Activated CD4-positive, alpha-beta T cell treated with anti-CD3 and anti-CD28 coated beads, Interleukin-2, amount 50 U/mL, for 4 hours (primary cell): ENCODE data around the gene KCNN3.

Experiments
- DNase-seq, 2 experiments: peaks; one replicate each; pipeline ENCODE4 v3.0.0-alpha.2; 2020

The KCNN3 gene

GRCh38 chr1:154859786-154860155 is 10.3 kb downstream of the KCNN3 start:
- no peak for DNase-seq

- DNase-seq, result no peak
Observed at GRCh38 chr1:154859151-154859785, 10.8 kb downstream of the KCNN3 start.

- DNase-seq, result no peak
Observed at GRCh38 chr1:154857441-154858215, 12.5 kb downstream of the KCNN3 start.

GRCh38 chr1:154857022-154857421 is 13.1 kb downstream of the KCNN3 start:
- DNase-seq, result no peak

GRCh38 chr1:154856544-154856943 is 13.5 kb downstream of the KCNN3 start:
- no peak for DNase-seq

- no peak for DNase-seq
Observed at GRCh38 chr1:154856049-154856448, 14.0 kb downstream of the KCNN3 start.

- no peak for DNase-seq
Observed at GRCh38 chr1:154855186-154855851, 14.8 kb downstream of the KCNN3 start.

- DNase-seq, result no peak
Observed at GRCh38 chr1:154852845-154853244, 17.2 kb downstream of the KCNN3 start.

GRCh38 chr1:154851392-154852177 is 18.5 kb downstream of the KCNN3 start:
- no peak for DNase-seq

GRCh38 chr1:154849645-154850131 is 20.4 kb downstream of the KCNN3 start:
- no peak for DNase-seq

GRCh38 chr1:154848983-154849382 is 21.1 kb downstream of the KCNN3 start:
- no peak for DNase-seq

GRCh38 chr1:154847891-154848290 is 22.2 kb downstream of the KCNN3 start:
- no peak for DNase-seq

- DNase-seq, result no peak
Observed at GRCh38 chr1:154846565-154847442, 23.3 kb downstream of the KCNN3 start.

- no peak for DNase-seq
Observed at GRCh38 chr1:154845879-154846278, 24.2 kb downstream of the KCNN3 start.

- no peak for DNase-seq
Observed at GRCh38 chr1:154845174-154845573, 24.9 kb downstream of the KCNN3 start.

GRCh38 chr1:154844297-154844681 is 25.8 kb downstream of the KCNN3 start:
- no peak for DNase-seq

- no peak for DNase-seq
Observed at GRCh38 chr1:154843636-154844296, 26.3 kb downstream of the KCNN3 start.

- no peak for DNase-seq
Observed at GRCh38 chr1:154842635-154843034, 27.4 kb downstream of the KCNN3 start.

GRCh38 chr1:154841384-154841783 is 28.7 kb downstream of the KCNN3 start:
- DNase-seq, result no peak

GRCh38 chr1:154840269-154841176 is 29.6 kb downstream of the KCNN3 start:
- DNase-seq, result no peak
